HG03196 (cell line): Measurements from ENCODE around the gene DLG2.
"Not testable (repeated sequence)": the region's sequence is repeated elsewhere in the genome, so short reads cannot be mapped to it uniquely, and the experiment has no call there.

Experiments
- ATAC-seq: cut with Tn5 transposase; IDR thresholded peaks from one replicate; pipeline ENCODE4 v1.9.1; 2021; ENCODE audit not compliant: unreplicated experiment

Gene DLG2

DNA sequence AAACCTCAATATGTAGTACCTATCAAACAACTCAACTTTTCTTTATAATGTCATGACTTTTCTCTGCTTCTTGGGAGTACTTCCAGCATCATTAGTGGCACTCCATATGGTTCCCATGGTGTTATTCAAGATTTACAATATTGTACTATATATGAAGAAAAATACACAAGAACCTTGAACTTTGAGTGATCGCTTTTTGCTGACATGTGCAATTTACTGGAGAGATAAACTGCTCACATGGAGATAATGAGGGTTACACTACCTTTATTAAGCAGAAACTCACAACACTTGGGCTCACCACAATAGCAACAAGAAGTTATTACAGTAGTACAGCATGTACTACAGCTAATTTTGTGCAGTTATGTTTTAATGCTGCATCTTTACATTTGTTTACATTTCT is 388.2 kb downstream of the DLG2 start:
- no peak for ATAC-seq

DNA sequence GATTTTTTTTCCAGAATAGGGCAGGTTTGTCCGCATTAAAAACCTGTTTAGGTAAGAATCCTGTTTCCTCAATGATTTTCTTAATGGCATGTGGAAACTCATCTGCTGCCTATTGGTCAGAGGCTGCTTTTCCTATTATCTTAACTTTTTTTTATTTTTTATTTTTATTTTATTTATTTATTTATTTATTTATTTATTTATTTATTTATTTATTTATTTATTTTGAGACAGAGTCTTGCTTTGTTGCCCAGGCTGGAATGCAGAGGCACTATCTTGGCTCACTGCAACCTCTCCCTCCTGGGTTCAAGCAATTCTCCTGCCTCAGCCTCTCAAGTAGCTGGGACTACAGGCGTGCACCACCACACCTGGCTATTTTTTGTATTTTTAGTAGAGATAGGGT is 389.1 kb downstream of the DLG2 start:
- ATAC-seq, result not testable (repeated sequence)

DNA sequence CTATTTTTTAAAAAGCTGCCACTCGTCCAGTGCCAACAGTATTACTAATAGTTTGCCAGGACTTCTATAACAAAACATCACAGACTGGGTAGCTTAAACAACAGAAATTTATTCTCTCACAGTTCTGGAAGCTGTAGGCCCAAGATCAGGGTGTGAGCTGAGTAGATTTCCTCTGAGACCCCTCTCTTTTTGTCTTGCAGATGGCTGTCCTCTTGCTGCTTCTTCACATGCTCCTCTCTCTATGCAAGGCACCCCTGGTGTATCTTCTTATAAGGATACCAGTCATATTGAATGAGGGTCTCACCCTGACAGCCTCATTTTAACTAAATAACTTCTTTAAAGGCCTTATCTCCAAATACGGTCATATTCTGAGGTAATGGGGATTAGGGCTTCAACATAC is 390.9 kb downstream of the DLG2 start:
- ATAC-seq, result no peak

DNA sequence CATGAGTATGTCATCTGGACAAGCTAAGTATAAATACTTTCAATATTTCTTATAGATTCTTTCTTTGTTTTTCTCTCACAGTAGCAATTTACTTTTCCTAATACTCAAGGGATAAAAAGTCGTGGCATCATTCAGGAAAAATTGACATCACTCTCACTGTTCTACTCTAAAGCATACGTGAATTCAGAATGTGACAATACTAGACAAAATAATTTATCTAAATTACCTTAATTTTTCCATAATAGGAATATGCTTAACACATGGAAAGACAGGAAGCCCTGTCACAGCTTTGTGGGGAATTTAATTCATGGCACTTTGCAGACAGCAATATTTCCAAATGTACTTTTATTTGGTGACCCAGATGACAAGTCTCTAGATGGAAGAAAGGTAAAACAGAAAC is 394.6 kb downstream of the DLG2 start:
- ATAC-seq, result no peak

DNA sequence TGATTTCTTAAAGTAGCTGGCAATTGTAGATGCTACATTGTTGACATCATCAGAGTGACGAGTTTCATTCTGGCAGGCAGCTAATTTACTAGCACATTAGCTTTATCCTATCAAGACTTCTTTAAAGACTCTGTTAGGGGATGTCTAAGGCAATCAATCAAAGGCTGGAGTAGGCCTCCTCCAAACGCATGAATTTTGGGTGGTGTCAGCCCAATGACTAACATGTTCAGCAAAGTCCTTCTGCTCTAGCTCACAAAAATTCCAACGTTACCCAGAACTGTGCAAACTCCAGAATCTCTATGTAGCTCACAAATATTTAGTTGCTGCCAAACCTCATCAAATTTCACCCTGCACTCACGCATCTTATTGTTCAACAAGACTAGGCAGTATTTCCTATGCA is 395.6 kb downstream of the DLG2 start:
- ATAC-seq, result no peak

DNA sequence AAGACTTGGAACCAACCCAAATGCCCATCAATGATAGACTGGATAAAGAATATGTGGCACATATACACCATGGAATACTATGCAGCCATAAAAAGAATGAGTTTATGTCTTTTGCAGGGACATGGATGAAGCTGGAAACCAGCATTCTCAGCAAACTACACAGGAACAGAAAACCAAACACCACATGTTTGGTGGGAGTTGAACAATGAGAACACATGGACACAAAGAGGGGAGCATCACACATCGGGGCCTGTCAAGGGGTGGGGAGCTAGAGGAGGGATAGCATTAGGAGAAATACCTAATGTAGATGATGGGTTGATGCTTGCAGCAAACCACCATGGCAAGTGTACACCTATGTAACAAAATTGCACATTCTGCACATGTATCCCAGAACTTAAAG is 397.4 kb downstream of the DLG2 start:
- not testable (repeated sequence) for ATAC-seq

DNA sequence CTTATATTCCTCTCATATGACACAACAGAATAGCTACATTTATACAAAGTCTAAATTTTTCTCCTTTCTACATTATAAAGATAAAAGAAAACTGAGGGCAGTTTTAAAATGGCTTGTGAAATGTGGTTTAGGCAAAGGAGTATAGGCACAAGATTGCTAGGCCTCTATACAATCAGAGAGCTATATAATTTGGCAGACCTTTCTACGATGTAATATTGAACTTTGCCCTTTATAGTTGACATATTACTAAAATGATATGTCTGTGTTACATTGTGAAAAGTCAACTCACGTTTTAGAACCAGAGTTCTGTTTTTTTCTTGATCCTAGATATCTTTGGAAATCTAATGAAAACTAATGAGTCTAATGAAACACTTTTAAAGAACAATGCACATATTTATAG is 430.2 kb downstream of the DLG2 start:
- ATAC-seq, result no peak

DNA sequence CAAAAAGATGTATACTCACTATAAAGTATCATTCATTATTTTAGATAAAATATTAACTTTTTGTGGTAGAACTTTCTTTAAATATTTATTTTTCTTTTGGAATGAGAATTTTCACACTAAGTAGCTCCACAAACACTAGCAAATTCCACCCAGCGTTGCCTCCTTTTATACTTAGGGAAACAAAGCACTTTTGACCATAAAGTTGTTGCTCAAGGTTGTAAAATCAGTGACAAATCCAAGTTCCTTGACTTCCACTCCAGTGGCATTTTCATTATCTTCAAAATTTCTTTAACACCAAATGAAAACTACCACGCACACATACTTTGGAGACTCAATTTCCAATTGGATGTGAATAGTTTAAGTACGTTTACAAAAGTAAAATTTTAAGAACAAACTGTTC is 431.2 kb downstream of the DLG2 start:
- ATAC-seq, result no peak

DNA sequence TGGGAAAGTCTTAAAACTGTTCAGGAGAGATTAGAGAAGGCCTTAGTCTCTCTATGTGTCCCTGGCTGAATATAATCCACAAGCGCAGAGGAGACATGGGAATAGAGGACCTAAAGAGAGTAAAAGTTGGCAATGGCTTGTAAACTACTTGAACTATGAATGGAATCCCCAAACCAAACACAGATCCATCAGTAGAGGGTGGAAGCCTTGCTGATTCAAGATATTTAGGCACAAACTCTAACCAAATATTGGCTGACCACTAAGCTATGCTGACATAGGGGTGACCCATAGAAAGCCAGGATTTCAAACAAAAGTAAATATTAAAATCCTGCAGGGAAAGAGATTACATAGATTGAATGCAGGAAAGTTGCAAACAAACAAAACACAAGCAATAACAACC is 439.2 kb downstream of the DLG2 start:
- no peak for ATAC-seq

DNA sequence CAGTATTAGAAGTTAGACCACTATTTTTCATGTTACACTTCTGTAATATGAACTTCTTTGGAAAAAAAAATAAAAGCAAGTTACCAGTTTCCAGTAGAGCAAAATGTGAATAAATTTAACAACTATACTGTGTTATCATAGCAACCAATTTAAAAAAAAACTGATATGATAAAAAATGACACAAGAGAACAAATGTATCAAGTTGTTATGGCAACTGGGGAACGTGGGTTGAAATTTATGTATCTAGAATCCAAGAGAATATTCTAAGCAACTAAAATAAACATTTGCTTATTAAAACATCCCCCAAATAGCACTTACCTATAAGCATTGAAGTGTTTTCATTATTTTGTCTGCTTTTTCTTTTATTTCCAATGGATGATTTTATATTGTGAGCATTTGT is 442.4 kb downstream of the DLG2 start:
- ATAC-seq, result no peak

DNA sequence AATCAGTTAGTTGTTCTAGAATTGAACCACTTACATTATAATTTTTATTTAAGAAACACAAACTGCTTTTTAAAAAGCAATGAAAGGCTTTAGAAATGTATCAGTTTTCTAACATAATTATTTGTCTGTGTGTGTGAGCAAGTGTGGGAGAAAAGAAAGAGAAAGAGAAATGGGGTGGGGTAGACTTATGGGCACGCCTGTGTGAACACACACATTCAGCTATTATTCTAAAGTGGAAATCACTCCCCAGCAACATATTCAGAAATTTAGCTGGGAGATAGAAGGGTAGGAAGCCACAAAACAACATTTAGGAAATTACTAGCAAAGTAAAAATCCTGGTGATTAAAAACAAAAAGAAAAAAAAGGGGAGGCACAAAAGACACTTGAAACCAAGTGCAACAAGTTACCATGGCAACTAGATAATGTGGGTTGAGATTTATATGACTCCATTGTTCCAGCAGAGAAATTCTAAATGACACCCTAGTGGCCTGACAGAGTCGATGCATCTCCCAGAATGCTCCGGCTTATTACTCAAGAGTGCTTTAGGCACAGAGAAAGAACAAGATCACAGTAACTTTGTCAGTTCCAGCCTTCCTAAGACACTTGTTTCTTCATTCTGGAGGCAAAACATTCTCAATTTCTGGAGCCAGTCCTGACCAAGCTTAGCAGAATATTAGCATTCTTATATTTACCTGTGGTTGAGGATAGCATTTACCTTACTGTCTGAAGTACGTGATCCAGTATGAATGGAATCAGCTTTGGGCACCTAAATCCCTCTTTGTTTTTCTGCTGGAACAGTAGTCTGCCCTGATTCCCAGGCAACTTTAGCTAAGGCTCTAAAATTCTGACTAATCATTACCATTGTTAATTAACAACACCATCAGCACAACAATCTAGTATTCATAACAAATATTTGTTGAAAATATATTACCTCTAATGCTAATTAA is 444.4 kb downstream of the DLG2 start:
- ATAC-seq, result peak; percentile 65

DNA sequence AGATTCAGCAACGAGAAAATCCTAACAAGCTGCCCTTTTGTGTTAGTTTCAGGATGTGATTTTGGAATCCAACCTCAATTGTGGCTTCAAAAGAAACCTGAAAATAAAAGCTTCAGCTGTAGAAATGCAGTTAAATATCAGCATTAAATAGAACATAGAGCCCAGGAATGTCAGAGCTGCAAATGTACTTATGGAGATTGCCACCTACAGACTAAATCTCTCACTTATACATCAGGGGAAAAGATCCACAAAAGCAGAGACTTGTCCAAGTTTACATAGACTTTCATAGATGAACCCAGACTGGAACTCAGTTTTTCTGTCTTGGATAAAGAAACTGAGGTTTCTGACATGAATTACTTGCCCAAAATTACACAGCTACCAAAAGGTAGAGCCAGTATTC is 446.6 kb downstream of the DLG2 start:
- ATAC-seq, result no peak

DNA sequence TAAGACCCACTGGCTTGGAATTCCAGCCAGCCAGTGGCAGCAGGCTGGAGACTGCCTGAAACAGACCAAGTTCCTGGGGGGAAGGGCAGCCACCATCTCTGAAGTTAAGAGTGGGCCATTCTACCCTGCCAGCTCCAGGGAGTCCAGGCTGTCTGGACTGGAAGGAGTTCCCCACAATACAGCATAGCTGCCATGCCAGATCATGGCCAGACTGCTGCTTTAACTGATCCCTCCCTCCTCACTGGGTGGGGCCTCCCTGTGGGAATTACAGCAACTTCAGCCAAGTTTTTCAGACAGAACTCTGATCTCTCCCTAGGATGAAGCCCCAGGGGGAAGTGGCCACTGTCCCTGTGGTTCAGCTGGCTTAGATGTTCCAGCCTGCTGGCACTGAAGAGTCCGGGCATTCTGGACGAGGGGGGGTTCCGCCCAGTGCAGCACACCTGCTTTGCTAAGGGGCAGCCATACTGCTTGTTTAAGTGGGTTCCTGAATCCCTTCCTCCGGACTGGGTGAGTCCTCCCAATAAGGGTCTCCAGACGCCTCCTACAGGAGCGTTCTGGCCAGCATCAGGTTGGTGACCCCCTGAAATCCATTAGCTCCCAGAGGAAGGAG is 455.4 kb downstream of the DLG2 start:
- no peak for ATAC-seq

DNA sequence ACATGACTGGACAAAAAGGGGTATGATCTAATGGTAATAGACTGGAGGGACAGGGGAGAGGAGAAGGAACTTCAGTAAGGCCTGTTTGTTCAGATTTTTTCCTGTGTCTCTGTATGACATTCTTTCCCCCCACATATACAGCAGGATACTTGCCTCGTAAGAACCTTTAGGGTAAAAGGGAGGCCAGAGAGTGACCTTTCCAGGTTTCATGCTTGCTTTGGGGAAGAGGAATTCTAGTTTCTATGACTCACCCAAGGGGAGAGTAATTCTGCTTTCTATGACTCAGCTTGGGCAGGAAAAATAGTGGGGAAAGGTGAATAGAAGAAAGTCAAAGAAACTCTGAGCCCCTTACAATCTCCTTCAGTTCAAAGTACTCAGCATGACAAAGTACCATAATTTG is 457.0 kb downstream of the DLG2 start:
- no peak for ATAC-seq

DNA sequence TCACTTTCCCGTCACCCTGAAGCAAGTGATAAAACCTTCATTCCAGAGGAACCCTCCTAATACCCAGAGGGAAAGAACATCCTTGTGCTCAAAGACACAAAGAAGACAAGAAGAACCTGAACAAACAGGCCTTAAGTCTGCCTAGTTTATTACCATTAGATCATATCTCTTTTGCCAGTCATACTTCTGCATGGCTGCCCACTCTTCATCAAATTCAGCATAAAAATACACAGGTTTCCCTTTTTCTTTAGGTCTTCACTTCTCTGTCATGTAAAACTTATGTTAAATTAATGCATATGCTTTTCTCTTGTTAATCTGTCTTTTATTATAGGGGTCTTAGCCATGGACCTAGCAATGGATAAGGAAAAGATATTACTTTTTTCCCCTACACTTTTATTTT is 459.7 kb downstream of the DLG2 start:
- no peak for ATAC-seq

DNA sequence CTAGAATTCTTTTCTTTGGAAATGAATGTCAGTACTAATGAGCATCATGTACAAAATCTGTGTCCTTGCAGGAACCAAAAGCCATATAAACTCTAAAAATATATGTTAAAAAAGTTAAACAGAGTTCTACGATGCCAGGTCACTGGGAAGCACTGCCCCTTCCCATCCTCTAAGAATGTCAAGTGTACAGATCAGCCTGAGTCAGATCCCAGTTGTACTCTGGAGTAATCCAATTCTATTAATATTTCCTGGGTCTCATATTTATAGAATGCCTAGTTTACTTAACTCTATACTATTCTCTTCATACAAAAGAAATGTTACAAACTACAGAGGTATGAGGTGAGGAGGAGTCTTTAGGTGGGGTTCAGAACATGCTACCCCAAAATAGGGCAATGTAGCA is 460.1 kb downstream of the DLG2 start:
- no peak for ATAC-seq

DNA sequence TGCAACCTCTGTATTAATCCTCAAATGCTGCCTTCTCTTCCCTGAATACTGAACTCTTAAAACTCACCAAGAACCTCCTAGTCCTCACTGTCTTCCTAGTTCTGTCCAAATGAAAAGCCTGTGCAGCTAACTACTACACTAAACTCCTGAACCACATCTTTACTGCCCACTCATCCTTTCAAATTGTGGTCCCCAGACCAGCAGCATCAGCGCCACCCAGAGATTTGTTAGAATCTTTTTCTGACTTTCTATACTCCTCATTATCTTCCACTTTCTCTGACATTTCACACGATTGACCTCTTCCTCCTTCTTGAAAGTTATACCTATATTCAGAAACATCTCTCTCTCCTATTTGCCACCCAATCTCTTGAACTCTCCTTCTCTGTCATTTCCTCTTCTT is 461.3 kb downstream of the DLG2 start:
- no peak for ATAC-seq

DNA sequence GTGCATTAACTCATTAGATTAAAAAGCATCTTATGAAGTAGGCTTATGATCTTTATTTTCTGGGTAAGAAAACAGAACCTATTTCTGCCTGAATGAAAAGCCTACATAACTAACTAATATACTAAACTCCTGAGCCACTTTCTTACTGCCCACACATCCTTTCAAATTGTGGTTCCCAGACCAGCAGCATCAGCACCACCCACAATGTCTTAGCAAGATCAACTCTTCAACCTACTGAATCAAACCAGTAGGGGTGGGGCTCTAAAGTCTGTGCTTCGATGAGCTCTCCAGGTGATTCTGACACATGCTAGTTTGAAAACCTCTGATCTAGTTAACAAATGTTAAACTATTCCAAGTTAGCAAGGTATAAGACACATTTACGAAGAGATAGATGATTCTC is 462.4 kb downstream of the DLG2 start:
- ATAC-seq, result no peak

DNA sequence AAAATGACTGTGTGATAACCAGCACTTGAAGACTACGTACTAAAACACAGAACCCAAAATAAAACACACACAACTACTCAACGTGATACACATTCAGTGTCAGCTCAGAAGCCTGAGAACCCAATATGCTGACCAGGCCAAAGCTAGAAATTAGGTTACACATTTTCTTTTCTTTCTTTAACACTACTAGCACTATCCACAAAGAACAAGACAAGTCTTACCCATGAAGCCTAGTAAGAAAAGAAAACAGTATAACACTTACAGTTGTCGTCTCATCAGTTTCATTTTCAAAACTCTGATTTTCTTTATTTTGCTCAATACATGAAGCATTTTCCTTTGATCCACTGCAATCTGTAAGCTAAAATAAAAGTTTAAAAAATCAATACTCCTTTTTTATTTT is 472.9 kb downstream of the DLG2 start:
- no peak for ATAC-seq

DNA sequence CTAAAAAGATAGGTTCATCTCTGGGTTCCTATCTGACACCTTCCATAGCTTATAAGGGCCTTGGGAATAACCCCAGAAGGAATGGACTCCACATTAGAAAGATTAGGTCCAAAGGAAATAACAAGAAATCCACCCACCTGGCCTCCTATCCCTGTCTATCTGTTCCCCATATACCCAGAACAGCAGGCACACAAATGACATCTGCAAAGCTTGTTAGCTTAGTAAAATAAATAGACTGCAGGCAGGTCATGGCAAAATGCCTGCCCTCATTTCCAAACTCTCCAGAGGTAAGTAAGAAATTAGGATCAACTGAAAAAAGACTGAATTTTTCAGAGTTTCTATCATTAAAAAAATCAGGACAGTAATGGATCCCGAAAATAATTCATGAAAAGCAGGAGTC is 489.5 kb downstream of the DLG2 start:
- no peak for ATAC-seq

DNA sequence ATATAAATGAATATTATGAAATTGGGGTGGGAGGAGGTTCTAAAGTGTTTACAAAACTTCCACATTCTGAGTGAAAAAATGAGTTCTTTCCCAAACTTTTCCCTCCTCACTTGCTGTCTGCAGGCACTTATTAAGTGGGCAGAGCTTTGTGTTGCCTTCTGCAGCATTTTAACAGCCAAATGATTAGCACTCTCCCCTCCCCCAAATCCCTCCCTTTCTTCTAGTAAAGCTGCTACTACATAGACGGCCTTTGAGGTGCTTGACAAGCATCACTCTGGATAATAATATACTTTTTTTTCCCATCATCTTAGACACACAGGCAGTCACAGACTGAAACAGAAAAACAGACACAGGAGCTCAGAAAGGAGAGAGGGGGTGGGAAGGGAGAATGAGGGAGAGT is 493.5 kb downstream of the DLG2 start:
- no peak for ATAC-seq

DNA sequence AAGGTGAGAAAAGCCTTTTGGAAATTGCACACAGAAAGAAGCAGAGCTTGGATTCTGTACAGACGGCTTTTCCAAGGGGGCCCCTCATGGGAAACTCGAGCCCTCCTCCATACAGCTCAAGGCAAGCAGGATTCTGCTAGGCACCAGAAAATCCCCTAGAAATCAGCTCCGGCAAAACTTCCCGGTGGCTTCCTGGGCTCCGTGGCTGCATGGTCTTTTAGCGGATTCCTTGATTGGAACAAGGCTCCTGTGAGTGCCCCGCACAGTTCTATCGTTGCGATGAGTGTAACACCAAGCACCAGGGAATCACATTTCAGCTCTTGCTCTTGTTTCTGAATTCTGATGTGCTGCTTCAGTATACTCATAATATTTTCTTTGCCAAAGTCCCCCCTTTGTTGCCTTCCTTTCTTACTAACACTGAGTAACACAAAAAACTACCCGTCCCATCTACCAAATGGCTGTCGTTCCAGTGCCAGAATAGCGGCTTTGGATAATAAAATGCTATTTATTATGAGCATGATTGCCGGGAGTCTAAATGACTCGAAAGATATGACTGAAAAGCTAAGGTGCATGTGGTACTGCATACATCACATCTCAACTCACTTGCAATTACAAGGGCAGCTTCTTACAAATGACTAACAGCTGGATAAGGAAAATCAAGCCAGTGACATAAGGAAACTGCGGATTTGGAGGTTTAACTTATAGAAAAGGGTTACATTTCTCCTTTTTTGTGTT is 494.1 kb downstream of the DLG2 start:
- no peak for ATAC-seq
